Measurements from ENCODE around the gene BARD1.
"Not testable (repeated sequence)": the region's sequence is repeated elsewhere in the genome, so short reads cannot be mapped to it uniquely, and the experiment has no call there.

Gene BARD1

GRCh38 chr2:214808981-214809750, at the start of gene BARD1:
Gene BARD1, minus strand, starts transcription at chr2:214809683. Its CDS starts 114 bp downstream, at chr2:214809569.
- FAIRE-seq = no peak

GRCh38 chr2:214856137-214856536, 46.7 kb upstream of the BARD1 start:
- no peak for FAIRE-seq

- no peak for FAIRE-seq
These were observed 44.4 kb upstream of the BARD1 start for GRCh38 chr2:214853906-214854305.

- FAIRE-seq = no peak
These were observed 34.3 kb upstream of the BARD1 start for GRCh38 chr2:214843823-214844222.

GRCh38 chr2:214839464-214839863, 30.0 kb upstream of the BARD1 start:
- no peak for FAIRE-seq

GRCh38 chr2:214837466-214837865, 28.0 kb upstream of the BARD1 start:
- FAIRE-seq = no peak

GRCh38 chr2:214836568-214836967, 27.1 kb upstream of the BARD1 start:
- FAIRE-seq = no peak

GRCh38 chr2:214830794-214831346, 21.4 kb upstream of the BARD1 start:
- no peak for FAIRE-seq

GRCh38 chr2:214816008-214816533, 6.6 kb upstream of the BARD1 start:
- FAIRE-seq = no peak

GRCh38 chr2:214810671-214811070, 1.2 kb upstream of the BARD1 start:
- no peak for FAIRE-seq

GRCh38 chr2:214809751-214810564, 475 bp upstream of the BARD1 start:
- peak; percentile 78 for FAIRE-seq

- no peak for FAIRE-seq
These were observed 1.8 kb downstream of the BARD1 start for GRCh38 chr2:214807653-214808052.

- no peak for FAIRE-seq
These were observed 7.6 kb downstream of the BARD1 start for GRCh38 chr2:214801768-214802397.

GRCh38 chr2:214801068-214801467, 8.4 kb downstream of the BARD1 start:
- no peak for FAIRE-seq

GRCh38 chr2:214800180-214800579, 9.3 kb downstream of the BARD1 start:
- no peak for FAIRE-seq

GRCh38 chr2:214796911-214797310, 12.6 kb downstream of the BARD1 start:
- FAIRE-seq = peak; percentile 14

- FAIRE-seq = not testable (repeated sequence)
These were observed 26.3 kb downstream of the BARD1 start for GRCh38 chr2:214783181-214783580.

GRCh38 chr2:214782671-214783070, 26.8 kb downstream of the BARD1 start:
- FAIRE-seq = no peak

- no peak for FAIRE-seq
These were observed 28.3 kb downstream of the BARD1 start for GRCh38 chr2:214781226-214781625.

GRCh38 chr2:214775971-214776370, 33.5 kb downstream of the BARD1 start:
- FAIRE-seq = no peak

- FAIRE-seq = no peak
These were observed 35.4 kb downstream of the BARD1 start for GRCh38 chr2:214774108-214774507.

GRCh38 chr2:214772443-214773015, 37.0 kb downstream of the BARD1 start:
- no peak for FAIRE-seq

- no peak for FAIRE-seq
These were observed 44.3 kb downstream of the BARD1 start for GRCh38 chr2:214765180-214765579.

Measured in A204.1 (cell line).